ENCODE results near the gene PARK7. TPM values are rescaled to one million over a fixed set of nuclear protein-coding genes. Genes with fewer than 3 reads are reported as not detected.
"Not testable (repeated sequence)": the region's sequence is repeated elsewhere in the genome, so short reads cannot be mapped to it uniquely, and the experiment has no call there.

PARK7 gene
- total RNA-seq, 1 experiment from 2014 or later, result 297 TPM

DNA sequence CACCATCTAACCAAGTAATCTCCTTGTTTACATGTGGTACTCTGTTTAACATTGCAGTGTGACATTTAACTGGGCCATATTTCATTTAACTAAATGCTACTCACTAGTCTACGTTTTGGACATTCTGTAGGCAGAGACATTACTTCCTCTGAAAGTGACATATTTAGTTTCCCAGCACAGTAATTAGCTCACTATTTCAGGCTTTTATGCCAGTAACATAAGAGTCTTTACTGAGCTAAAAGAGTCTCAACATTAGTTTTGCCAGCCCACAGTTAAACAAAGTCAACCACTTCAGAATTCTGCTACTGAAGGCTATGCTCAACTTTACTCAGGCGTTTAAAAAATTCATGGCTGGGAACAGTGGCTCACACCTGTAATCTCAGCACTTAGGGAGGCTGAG, 18.3 kb upstream of the PARK7 start:
- no peak for DNase-seq (ENCODE audit: low read depth)

- peak; percentile 93 for DNase-seq (ENCODE audit: low read depth)
Observed at GRCh38 chr1:7948960-7949359, 12.6 kb upstream of the PARK7 start.

DNA sequence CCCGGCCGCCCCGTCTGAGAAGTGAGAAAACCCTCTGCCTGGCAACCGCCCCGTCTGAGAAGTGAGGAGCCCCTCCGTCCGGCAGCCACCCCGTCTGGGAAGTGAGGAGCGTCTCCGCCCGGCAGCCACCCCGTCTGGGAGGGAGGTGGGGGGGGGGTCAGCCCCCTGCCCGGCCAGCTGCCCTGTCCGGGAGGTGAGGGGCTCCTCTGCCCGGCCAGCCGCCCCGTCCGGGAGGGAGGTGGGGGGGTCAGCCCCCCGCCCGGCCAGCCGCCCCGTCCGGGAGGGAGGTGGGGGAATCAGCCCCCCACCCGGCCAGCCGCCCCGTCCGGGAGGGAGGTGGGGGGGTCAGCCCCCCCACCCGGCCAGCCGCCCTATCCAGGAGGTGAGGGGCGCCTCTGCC, 8.7 kb upstream of the PARK7 start:
- DNase-seq (ENCODE audit: low read depth), result not testable (repeated sequence)

GRCh38 chr1:7953850-7954609, 7.5 kb upstream of the PARK7 start:
- DNase-seq (ENCODE audit: low read depth), result peak; percentile 85

- no peak for DNase-seq (ENCODE audit: low read depth)
Observed at GRCh38 chr1:7954683-7955082, 6.8 kb upstream of the PARK7 start.

DNA sequence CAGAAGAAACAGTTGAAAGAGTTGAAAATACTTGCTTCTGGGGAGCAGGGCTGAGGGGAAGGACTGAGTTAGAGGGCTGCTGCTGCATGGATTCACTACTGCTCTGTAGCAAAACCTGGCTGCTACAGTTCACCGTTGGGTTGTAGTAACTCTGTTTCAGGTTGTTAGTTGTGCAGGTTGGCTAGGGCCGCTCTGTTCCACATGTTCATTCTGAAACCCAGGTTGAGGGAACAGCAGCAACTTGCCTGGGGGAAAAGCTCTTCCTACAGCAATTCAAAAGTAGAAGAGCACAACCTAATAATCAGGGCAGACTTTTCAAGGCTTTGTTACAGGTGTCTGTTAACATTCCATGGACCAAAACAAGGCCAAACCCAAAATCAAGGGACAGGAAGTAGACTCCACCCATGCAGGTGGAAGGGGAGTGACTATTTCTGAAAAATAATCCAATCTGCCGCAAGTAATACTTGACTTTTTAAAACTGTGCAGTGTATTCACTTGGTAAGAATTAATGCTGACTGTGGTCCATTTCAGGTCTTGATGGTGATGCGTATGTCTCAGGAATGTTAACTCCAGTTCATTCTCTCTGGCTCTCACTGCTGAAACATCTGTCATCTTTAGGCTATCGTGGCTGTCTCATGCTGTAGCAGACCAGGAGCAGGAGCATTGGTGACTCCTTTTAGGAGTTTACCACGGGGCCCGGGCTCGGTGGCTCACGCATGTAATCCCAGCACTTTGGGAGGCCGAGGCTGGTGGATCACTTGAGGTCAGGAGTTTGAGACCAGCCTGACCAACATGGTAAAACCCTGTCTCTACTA, 5.1 kb upstream of the PARK7 start:
- DNase-seq (ENCODE audit: low read depth), result peak; percentile 63

- no peak for DNase-seq (ENCODE audit: low read depth)
Observed at GRCh38 chr1:7960165-7960564, 1.3 kb upstream of the PARK7 start.

GRCh38 chr1:7960867-7961215, 670 bp upstream of the PARK7 start:
- DNase-seq (ENCODE audit: low read depth), result no peak

DNA sequence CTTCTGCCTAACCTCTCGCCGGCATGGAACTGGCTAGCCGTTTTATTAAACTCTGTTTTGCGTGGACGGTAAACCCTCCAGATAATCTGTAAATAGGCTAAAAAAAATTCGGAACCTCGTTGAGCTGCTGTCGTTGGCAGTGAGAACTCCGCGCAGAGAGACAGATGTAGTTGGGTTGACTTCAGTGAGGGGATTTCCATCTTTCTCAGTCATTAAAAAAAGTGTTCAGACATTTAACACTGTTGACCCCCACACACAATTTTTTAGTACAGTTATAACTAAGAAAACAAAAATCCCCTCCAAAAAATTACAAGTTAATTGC, 464 bp downstream of the PARK7 start:
- no peak for DNase-seq (ENCODE audit: low read depth)

GRCh38 chr1:7962636-7963377, 1.3 kb downstream of the PARK7 start:
- no peak for DNase-seq (ENCODE audit: low read depth)

DNA sequence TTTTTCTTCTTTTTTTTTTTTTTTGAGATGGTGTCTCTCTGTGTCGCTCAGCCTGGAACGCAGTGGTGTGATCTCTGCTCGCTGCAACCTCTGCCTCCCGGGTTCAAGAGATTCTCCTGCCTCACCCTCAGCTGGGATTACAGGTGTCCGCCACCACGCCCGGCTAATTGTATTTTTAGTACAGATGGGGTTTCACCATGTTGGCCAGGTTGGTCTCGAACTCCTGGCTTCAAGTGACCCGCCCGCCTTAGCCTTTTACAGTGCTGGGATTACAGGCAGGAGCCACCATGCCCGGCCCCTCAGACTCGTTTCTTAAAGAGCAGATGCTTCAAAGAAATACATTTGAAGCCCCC, 1.8 kb downstream of the PARK7 start:
- not testable (repeated sequence) for DNase-seq (ENCODE audit: low read depth)

DNA sequence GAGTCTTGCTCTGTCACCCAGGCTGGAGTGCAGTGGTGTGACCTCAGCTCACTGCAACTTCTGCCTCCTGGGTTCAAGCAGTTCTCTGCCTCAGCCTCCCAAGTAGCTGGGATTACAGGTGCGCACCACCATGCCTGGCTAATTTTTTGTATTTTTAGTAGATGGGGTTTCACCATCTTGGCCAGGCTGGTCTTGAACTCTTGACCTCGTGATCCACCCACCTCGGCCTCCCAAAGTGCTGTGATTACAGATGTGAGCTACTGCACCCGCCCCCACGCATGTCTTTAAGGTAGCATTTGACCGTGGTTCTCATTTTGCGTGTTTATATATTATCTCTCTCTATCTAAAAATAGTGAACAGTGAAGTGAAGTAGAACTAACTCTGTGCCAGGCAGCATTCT, 2.3 kb downstream of the PARK7 start:
- not testable (repeated sequence) for DNase-seq (ENCODE audit: low read depth)

DNA sequence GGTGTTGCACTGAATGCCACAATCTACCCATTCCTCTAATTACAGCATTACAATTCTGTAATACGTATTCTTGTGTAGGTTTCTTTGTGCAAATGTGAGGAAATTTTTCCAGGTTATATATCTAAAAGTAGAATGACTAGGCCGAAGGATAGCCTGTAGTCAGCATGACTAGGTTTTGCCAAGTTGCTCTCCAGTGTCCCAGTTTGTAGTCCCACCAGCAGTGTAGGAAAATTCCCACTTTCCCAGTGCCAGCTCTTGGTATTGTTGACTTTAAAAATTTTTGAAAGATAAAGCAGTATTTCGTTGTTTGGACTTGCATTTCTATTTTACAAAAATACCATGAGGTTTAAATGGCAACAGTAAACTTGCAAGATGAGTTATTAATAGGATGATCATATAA, 3.0 kb downstream of the PARK7 start:
- DNase-seq (ENCODE audit: low read depth), result no peak

DNA sequence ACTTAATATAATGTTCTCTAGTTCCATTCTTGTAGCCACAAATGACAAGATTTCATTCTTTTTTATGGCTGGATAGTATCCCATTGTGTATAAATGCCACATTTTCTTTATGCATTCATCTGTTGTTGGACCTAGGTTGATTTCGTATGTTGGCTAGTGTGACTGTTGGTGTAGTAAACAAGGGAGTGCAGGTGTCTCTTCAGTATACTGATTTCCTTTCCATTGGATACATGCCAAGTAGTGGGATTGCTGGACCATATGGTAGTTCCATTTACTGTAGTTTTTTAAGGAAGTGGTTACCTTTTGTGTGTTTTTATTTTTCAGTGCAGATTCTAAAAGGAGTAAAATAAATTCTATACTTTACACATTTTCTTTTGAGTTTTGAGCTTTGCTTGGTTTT, 5.7 kb downstream of the PARK7 start:
- no peak for DNase-seq (ENCODE audit: low read depth)

- DNase-seq (ENCODE audit: low read depth), result no peak
Observed at GRCh38 chr1:7967651-7968050, 6.1 kb downstream of the PARK7 start.

DNA sequence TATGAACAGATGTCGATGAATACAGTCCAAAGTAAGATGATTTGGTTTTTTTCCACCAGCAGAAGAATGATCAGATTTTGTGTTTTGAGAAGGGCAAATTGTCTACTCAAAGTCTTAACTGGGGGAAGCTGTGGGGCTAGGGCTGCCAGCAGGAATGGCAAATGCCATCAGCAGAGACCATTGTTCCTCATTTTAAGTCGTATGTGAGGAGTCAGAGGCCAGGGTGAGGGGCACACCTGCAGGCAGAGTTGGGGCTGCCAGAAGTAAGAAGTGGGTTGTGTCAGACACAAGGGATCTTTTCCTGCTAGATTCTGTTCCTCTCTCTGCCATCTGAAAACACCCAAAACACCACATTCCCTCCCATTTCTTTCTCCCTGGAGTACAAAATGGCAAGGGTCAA, 8.7 kb downstream of the PARK7 start:
- DNase-seq (ENCODE audit: low read depth), result no peak

GRCh38 chr1:7971024-7971423, 9.5 kb downstream of the PARK7 start:
- no peak for DNase-seq (ENCODE audit: low read depth)

- peak; percentile 47 for DNase-seq (ENCODE audit: low read depth)
Observed at GRCh38 chr1:7972285-7972684, 10.8 kb downstream of the PARK7 start.

- DNase-seq (ENCODE audit: low read depth), result peak; percentile 33
Observed at GRCh38 chr1:7973086-7973485, 11.6 kb downstream of the PARK7 start.

DNA sequence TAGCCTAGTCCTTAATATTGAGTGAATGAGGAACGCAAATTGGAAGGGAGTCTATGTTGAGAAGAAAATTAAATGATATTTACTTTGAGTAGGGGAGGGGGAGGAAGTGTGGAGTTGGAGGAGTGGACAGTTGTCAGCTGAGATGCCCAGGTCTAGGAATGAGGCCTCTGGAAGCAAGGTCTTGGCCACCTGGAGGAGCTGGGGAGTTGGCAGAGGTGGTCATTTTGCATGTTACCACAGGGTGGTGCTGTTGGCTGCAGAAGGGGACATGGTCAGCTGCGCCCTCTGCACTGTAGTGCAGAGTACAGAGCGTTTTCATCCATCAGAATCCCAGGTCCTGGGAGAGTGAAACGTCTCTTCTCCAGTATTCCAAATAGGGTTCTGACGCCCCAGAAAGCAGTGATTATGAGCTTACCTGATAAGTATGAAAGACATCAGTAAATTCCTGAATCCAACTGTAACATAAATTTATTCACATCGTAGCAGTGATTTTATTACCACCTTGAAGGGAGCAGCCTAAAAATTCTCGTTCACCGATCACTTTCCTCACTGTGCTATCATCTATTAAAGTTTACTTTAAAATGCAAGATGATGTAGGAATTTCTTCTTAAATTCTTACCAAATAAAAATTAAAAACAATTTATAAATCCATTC, 13.8 kb downstream of the PARK7 start:
- peak; percentile 76 for DNase-seq (ENCODE audit: low read depth)

DNA sequence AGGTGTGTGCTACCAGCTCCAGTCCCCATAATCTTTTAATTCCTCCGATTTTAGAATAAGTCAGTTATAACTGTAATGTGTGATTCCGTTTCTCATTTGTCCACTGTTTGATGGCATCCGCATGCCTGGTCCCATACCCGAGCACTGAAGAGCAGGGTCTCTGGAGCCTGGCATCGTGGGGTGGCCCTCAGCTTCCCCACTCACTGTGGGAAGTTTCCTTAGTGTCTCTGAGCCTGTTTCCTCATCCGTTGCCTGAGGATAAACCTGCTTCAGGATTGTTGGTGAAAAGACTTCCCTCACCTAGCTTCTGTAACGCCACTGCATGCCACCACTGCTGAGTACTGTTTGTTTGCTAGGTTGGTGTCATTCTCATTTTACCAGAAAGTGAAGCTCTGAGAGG, 19.5 kb downstream of the PARK7 start:
- DNase-seq (ENCODE audit: low read depth), result no peak

- no peak for DNase-seq (ENCODE audit: low read depth)
Observed at GRCh38 chr1:7983086-7983778, 21.7 kb downstream of the PARK7 start.

Data from M059J (cell line).